Stomach smooth muscle (tissue), 2 donors: ENCODE results near the gene PATE2.

Source experiments
- H3K27ac ChIP-seq: one replicate; pipeline ENCODE4 v1.7.0; 2013; ENCODE audit warnings: mild to moderate bottlenecking, low read length, inconsistent platforms
- H3K27me3 ChIP-seq, 2 donors: one replicate each; pipeline ENCODE4 v1.7.0; 2013; ENCODE audit warnings: low read length in 2 of 2; ENCODE audit not compliant: insufficient read depth in 2 of 2, control insufficient read depth in 1 of 2
- H3K36me3 ChIP-seq, 2 donors: one replicate each; pipeline ENCODE4 v1.7.0; 2013; ENCODE audit warnings: low read length in 2 of 2; ENCODE audit not compliant: control insufficient read depth in 2 of 2, insufficient read depth in 2 of 2
- H3K4me1 ChIP-seq: one replicate; pipeline ENCODE4 v1.7.0; 2013; ENCODE audit warnings: low read length; ENCODE audit not compliant: control insufficient read depth, insufficient read depth
- H3K4me3 ChIP-seq, 2 donors: one replicate each; pipeline ENCODE4 v1.7.0; 2013; ENCODE audit warnings: low read length in 2 of 2
- H3K9ac ChIP-seq, 2 donors: one replicate each; pipeline ENCODE4 v1.7.0; 2013; ENCODE audit warnings: low read length in 2 of 2, mild to moderate bottlenecking in 1 of 2
- H3K9me3 ChIP-seq, 2 donors: one replicate each; pipeline ENCODE4 v1.7.0; 2013; ENCODE audit warnings: low read length in 2 of 2; ENCODE audit not compliant: control insufficient read depth in 2 of 2
- donor health status: healthy.
- donor health status: Pancreatic carcinoma.

PATE2 gene

DNA sequence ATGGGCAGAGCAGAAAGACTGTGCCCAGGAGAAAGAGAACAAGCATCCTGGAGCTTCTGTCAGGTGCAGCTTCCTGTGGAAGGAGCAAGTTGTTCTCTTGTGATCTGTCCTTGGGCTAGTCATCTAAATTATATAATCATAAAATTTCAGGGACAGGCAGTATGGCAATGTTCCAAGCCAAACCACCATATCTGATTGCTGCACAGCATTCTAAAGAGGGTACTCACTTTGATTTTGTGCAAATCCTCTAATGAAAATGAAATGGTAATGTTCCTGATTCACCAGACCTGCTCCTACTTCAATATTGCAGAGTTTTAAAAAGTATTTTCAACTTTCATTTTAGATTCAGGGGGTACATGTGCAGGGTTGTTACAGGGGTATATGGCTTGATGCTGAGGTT, at the start of gene PATE2:
PATE2 (minus strand) TSS at position 101 of the 400 bp plus-strand sequence; CDS start at position 46, 55 bp downstream.
- H3K27me3 ChIP-seq = no peaks in the 10 kb centered on the region
- H3K9me3 ChIP-seq = no peaks in the 10 kb centered on the region
- H3K36me3 ChIP-seq = no peaks in the 10 kb centered on the region
- no peak within 1 kb of the TSS for H3K27ac ChIP-seq
- no peak within 1 kb of the TSS for H3K4me3 ChIP-seq
- no peak within 1 kb of the TSS for H3K9ac ChIP-seq
- no peaks in the 10 kb centered on the region for H3K4me1 ChIP-seq

DNA sequence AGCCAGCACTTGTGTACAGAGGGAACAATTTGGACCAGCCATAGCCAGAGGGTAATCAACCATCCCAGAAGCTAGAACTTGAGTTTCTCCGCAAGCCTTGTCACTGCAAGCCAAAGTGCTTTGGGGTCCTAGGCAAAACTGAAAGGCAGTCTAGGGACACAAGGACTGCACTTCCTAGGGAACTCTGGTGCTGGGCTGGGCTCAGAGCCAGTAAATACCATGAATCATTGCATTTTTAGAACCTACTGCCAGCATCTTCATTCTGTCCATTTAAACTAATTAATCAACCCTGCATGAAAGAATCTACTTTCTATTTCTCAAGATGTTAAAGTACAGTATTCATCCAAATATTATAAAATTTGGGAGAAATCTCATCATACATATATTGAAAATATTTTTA, 29.3 kb upstream of the PATE2 start:
- H3K27ac ChIP-seq = no peak overlapping the region
- H3K9ac ChIP-seq = no peak overlapping the region
- H3K27me3 ChIP-seq = no peaks in the 10 kb centered on the region
- no peaks in the 10 kb centered on the region for H3K4me1 ChIP-seq
- H3K4me3 ChIP-seq = no peak overlapping the region
- H3K9me3 ChIP-seq = peaks cover 0 to 14% of the 10 kb centered on the region in 2 donors
- H3K36me3 ChIP-seq = no peaks in the 10 kb centered on the region

DNA sequence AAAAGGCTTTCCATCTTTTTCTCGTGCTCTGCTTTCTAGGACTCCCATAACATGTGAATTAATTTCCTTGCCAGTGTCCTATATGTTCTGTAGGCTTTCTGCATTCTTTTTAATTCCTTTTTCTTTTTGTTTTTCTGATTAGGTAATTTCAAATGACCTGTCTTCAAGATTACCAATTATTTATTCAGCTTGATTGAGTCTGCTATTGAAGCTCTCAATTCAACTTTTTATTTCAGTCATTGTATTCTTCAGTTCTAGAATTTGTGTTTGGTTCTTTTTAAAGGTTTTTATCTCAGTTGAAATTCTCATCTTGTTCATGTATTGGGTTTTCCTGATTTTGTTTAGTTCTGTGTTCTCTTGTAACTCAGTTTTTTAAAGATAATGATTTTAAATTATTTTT, 23.8 kb upstream of the PATE2 start:
- no peak overlapping the region for H3K27ac ChIP-seq
- no peaks in the 10 kb centered on the region for H3K36me3 ChIP-seq
- no peak overlapping the region for H3K9ac ChIP-seq
- no peaks in the 10 kb centered on the region for H3K27me3 ChIP-seq
- peaks cover 8 to 23% of the 10 kb centered on the region in 2 donors for H3K9me3 ChIP-seq
- no peak overlapping the region for H3K4me3 ChIP-seq
- H3K4me1 ChIP-seq = no peaks in the 10 kb centered on the region

GRCh38 chr11:125799808-125800207, 21.2 kb upstream of the PATE2 start:
- peaks cover 10 to 23% of the 10 kb centered on the region in 2 donors for H3K9me3 ChIP-seq
- H3K27ac ChIP-seq = no peak overlapping the region
- no peaks in the 10 kb centered on the region for H3K4me1 ChIP-seq
- no peaks in the 10 kb centered on the region for H3K36me3 ChIP-seq
- no peaks in the 10 kb centered on the region for H3K27me3 ChIP-seq
- no peak overlapping the region for H3K9ac ChIP-seq
- no peak overlapping the region for H3K4me3 ChIP-seq

DNA sequence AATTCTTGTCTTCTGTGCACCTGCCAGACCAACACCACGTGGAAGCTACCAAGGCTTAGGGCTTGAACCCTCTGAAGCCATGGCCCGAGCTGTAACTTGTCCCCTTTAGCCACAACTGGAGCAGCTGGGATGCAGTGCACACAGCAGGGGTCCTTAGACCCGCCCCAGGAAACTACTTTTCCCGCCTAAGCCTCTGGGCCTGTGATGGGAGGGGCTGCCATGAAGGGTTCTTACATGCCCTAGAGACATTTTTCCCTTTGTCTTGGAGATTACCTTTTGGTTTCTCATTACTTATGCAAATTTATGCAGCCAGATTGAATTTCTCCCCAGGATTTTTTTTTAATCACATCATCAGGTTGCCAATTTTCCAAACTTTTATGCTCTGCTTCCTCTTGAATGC, 19.0 kb upstream of the PATE2 start:
- peaks cover 10 to 15% of the 10 kb centered on the region in 2 donors for H3K9me3 ChIP-seq
- no peaks in the 10 kb centered on the region for H3K27me3 ChIP-seq

GRCh38 chr11:125790825-125791224, 12.2 kb upstream of the PATE2 start:
- no peaks in the 10 kb centered on the region for H3K27me3 ChIP-seq
- no peak overlapping the region for H3K27ac ChIP-seq
- no peaks in the 10 kb centered on the region for H3K4me1 ChIP-seq
- no peak overlapping the region for H3K9ac ChIP-seq
- H3K4me3 ChIP-seq = no peak overlapping the region
- peaks cover under 1 to 19% of the 10 kb centered on the region in 2 donors for H3K9me3 ChIP-seq
- H3K36me3 ChIP-seq = no peaks in the 10 kb centered on the region

More for the DNA sequence above, 19.0 kb upstream of the PATE2 start:
- H3K4me1 ChIP-seq = no peaks in the 10 kb centered on the region
- no peak overlapping the region for H3K4me3 ChIP-seq
- H3K36me3 ChIP-seq = no peaks in the 10 kb centered on the region
- no peak overlapping the region for H3K9ac ChIP-seq
- no peak overlapping the region for H3K27ac ChIP-seq

- Histone ChIP-seq H3K4me3 (no peak within 1 kb of the TSS), H3K27ac (no peak within 1 kb of the TSS), H3K36me3 (no peaks in the 10 kb centered on the region), H3K27me3 (no peaks in the 10 kb centered on the region), H3K9me3 (peaks cover 4 to 18% of the 10 kb centered on the region in 2 donors), H3K9ac (no peak within 1 kb of the TSS), H3K4me1 (no peaks in the 10 kb centered on the region)
These were observed 9.2 kb upstream of the PATE2 start, which contains the start of gene PATE3 for GRCh38 chr11:125787827-125788226. Gene PATE3 (plus strand): TSS chr11:125788127. CDS start chr11:125788152, 25 bp downstream.

GRCh38 chr11:125784678-125785077, 6.0 kb upstream of the PATE2 start:
- peaks cover 3 to 4% of the 10 kb centered on the region in 2 donors for H3K9me3 ChIP-seq
- no peaks in the 10 kb centered on the region for H3K4me1 ChIP-seq
- no peaks in the 10 kb centered on the region for H3K36me3 ChIP-seq
- H3K4me3 ChIP-seq = no peak overlapping the region
- H3K27ac ChIP-seq = no peak overlapping the region
- no peaks in the 10 kb centered on the region for H3K27me3 ChIP-seq
- H3K9ac ChIP-seq = no peak overlapping the region

DNA sequence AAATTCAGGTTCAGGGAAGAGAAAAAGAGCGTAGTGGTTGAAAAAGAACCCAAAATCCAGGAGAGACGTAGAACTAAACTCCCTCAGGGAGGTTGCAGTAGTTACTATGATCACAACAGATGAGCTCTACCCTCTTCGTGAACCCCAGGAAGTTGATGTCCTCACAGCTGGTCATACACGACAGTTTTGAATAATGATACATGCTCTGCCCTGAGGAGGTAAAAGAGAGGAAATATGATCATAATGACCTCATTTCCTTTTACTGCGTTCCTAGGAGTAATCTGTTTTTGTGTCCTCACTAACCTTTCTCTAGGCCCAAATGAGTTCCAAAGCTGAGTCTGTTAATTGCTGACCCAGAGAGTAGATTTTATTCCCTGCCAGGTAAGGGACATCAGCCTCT, 1.3 kb downstream of the PATE2 start:
- Histone ChIP-seq H3K36me3 (no peaks in the 10 kb centered on the region), H3K9ac (no peak overlapping the region), H3K27me3 (no peaks in the 10 kb centered on the region), H3K4me3 (no peak overlapping the region), H3K9me3 (no peaks in the 10 kb centered on the region), H3K27ac (no peak overlapping the region), H3K4me1 (no peaks in the 10 kb centered on the region)

- no peak overlapping the region for H3K4me3 ChIP-seq
These were observed 5.1 kb downstream of the PATE2 start for GRCh38 chr11:125773516-125773915.

DNA sequence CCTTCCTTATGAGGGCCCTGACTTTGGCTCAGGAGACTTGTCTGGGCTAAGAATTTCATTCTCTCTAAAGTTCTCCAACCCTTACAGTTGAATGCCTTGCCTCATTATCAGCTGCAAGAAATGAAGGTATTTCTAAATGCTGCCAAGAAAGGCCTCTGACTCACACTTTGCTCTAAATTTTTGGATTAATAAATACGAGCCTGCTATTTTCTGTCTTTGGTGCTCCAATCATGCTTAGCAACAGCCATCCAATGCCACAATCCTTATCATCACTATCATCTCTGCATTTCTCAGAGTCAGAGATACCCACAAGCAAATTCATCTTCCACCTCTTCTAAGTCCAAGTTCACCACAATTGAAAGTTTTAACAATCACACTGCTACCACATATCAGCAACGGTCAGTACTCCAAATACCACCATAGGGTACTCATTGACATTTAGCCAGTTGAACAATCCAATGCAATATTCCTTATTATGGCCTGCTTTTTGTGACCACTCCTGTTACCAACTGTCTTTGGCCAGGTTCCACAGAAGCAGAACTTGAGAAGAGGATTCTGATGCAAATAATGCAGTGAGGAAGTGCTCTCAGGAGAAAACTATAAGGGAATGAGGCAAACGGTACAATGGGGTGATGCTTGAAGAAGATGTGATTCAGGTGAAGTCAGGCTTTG, 5.7 kb downstream of the PATE2 start:
- H3K9me3 ChIP-seq = peaks cover 0 to 2% of the 10 kb centered on the region in 2 donors
- H3K27me3 ChIP-seq = no peaks in the 10 kb centered on the region
- H3K4me1 ChIP-seq = no peaks in the 10 kb centered on the region
- no peak overlapping the region for H3K27ac ChIP-seq
- H3K36me3 ChIP-seq = no peaks in the 10 kb centered on the region
- H3K9ac ChIP-seq = no peak overlapping the region
- H3K4me3 ChIP-seq = no peak overlapping the region

More at GRCh38 chr11:125773516-125773915, 5.1 kb downstream of the PATE2 start:
- no peaks in the 10 kb centered on the region for H3K4me1 ChIP-seq
- H3K36me3 ChIP-seq = no peaks in the 10 kb centered on the region
- no peak overlapping the region for H3K9ac ChIP-seq
- H3K27me3 ChIP-seq = no peaks in the 10 kb centered on the region
- no peak overlapping the region for H3K27ac ChIP-seq
- peaks cover 0 to 2% of the 10 kb centered on the region in 2 donors for H3K9me3 ChIP-seq
